PC-9 (cell line): ENCODE data around the gene SERTM1. TPM values are rescaled to one million over a fixed set of nuclear protein-coding genes. Genes with fewer than 3 reads are reported as not detected.

Experiments
- BruUV-seq: library from RNA; stranded (reverse); fragments of 400-500 nt; replicated peaks from 2 replicates; lab custom pipeline; 2021; lab: Mats Ljungman, UMichigan
- CTCF ChIA-PET: fragments of 300-600 bp; sonication (Branson Sonifier 250); formaldehyde crosslinking; loops from one replicate; lab custom pipeline; 2022; ENCODE audit warnings: antibody characterized with exemption; lab: Charles Lee
- POLR2A ChIA-PET: fragments of 300-600 bp; sonication (Branson Sonifier 250); formaldehyde crosslinking; loops from one replicate; lab custom pipeline; 2022; ENCODE audit warnings: antibody characterized with exemption; ENCODE audit not compliant: unreplicated experiment; lab: Charles Lee
- DNase-seq, 2 experiments: peaks; one replicate each; pipeline versions ENCODE4 v3.0.0 to v3.0.0-alpha.2; 2015 to 2022; ENCODE audit warnings: mixed read lengths in 1 of 2
- H2AFZ ChIP-seq: fragments of 200-600 bp; sonication (generic); 2 replicates; pipeline ENCODE4 v1.8.1; 2017; ENCODE audit warnings: antibody characterized with exemption
- H3F3A ChIP-seq: fragments of 200-600 bp; sonication (generic); 2 replicates; pipeline ENCODE4 v1.8.1; 2017; ENCODE audit warnings: antibody characterized with exemption, mild to moderate bottlenecking, low read depth; ENCODE audit not compliant: insufficient read depth
- H3K27ac ChIP-seq: fragments of 200-600 bp; sonication (generic); 2 replicates; pipeline ENCODE4 v1.6.1; 2016; ENCODE audit warnings: mixed run types
- H3K27me3 ChIP-seq: fragments of 200-600 bp; sonication (generic); 2 replicates; pipeline ENCODE4 v1.6.1; 2016; ENCODE audit warnings: low read depth, mixed run types; ENCODE audit not compliant: insufficient read depth
- H3K36me3 ChIP-seq: fragments of 200-600 bp; sonication (generic); 2 replicates; pipeline ENCODE4 v1.6.1; 2016; ENCODE audit warnings: low read depth, mixed run types
- H3K4me1 ChIP-seq: fragments of 200-600 bp; sonication (generic); replicated peaks from 2 replicates; pipeline ENCODE4 v1.6.1; 2016; ENCODE audit warnings: mixed run types; ENCODE audit not compliant: insufficient read depth
- H3K4me2 ChIP-seq: fragments of 200-600 bp; sonication (generic); 2 replicates; pipeline ENCODE4 v1.6.1; 2017; ENCODE audit warnings: mixed run types
- H3K4me3 ChIP-seq: fragments of 200-600 bp; sonication (generic); 2 replicates; pipeline ENCODE4 v1.6.1; 2016; ENCODE audit warnings: mixed run types
- H3K79me2 ChIP-seq: fragments of 200-600 bp; sonication (generic); 2 replicates; pipeline ENCODE4 v1.6.1; 2017; ENCODE audit warnings: low read depth, mixed run types
- H3K9me2 ChIP-seq: fragments of 200-600 bp; sonication (generic); 2 replicates; pipeline ENCODE4 v1.8.1; 2017; ENCODE audit warnings: mild to moderate bottlenecking; ENCODE audit not compliant: insufficient read depth
- H3K9me3 ChIP-seq: fragments of 200-600 bp; sonication (generic); 2 replicates; pipeline ENCODE4 v1.8.1; 2016; ENCODE audit warnings: low read depth; ENCODE audit not compliant: insufficient read depth
- H4K20me1 ChIP-seq: fragments of 200-600 bp; sonication (generic); 2 replicates; pipeline ENCODE4 v1.8.1; 2017; ENCODE audit not compliant: insufficient read depth
- EZH2 ChIP-seq: fragments of 200-600 bp; sonication (generic); IDR thresholded peaks from 2 replicates; pipeline ENCODE4 v1.8.0; 2017; ENCODE audit warnings: antibody characterized with exemption, low read depth
- intact Hi-C: fragments of 100-400 bp; cut with micrococcal nuclease; formaldehyde crosslinking; loops from one replicate; pipeline ENCODE4 v1.10.0; 2022; ENCODE audit not compliant: unreplicated experiment
- total RNA-seq: library from RNA; stranded (reverse); gene quantifications from 2 replicates; pipeline ENCODE4 v1.2.3, GENCODE V29; 2021
- TF ChIP-seq, protein P1 (sequence below): fragments of 200-600 bp; sonication (generic); conservative IDR thresholded peaks from 2 replicates; pipeline ENCODE4 v1.6.1; 2017; ENCODE audit warnings: mixed run types, antibody characterized with exemption, mild to moderate bottlenecking, moderate library complexity

Gene SERTM1
- total RNA-seq, 1 experiment from 2014 or later = not detected

DNA sequence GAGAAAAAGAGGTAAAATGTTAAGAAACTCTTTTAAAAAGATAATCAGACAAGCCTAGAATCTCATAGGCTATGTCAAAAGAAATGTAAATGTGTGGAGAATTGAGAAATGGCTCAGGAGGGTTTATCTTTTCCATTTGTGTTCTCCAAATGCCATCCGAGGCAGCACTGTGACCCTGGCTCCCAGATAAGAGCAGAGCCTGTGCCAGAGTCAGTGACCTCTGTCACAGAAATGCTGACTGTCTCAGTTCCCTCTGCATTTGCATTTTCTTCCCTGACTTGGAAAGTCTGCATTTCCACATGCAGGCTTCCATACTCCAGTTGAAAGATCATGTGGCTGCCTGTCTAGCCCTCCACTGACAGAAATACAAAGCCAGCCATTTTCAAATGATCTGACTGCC is 42.0 kb downstream of the SERTM1 start:
- no peaks in the 10 kb centered on the region for H3F3A ChIP-seq
- no peak for DNase-seq
- no peaks in the 10 kb centered on the region for H3K9me3 ChIP-seq
- no peaks in the 10 kb centered on the region for H3K4me1 ChIP-seq
- H4K20me1 ChIP-seq = no peaks in the 10 kb centered on the region
- H3K4me3 ChIP-seq = no peak overlapping the region
- CTCF ChIA-PET = no interaction called here
- POLR2A ChIA-PET = no interaction called here
- intact Hi-C loops = loop anchor here (10.0 kb wide), 1 partner anchor 141 kb away; no protein-coding TSS in a partner anchor
- BruUV-seq = no TSS peak
- H3K79me2 ChIP-seq = no peaks in the 10 kb centered on the region
- H3K4me2 ChIP-seq = no peak overlapping the region
- TF ChIP-seq EZH2 = no peak
- TF ChIP-seq, protein P1, sequence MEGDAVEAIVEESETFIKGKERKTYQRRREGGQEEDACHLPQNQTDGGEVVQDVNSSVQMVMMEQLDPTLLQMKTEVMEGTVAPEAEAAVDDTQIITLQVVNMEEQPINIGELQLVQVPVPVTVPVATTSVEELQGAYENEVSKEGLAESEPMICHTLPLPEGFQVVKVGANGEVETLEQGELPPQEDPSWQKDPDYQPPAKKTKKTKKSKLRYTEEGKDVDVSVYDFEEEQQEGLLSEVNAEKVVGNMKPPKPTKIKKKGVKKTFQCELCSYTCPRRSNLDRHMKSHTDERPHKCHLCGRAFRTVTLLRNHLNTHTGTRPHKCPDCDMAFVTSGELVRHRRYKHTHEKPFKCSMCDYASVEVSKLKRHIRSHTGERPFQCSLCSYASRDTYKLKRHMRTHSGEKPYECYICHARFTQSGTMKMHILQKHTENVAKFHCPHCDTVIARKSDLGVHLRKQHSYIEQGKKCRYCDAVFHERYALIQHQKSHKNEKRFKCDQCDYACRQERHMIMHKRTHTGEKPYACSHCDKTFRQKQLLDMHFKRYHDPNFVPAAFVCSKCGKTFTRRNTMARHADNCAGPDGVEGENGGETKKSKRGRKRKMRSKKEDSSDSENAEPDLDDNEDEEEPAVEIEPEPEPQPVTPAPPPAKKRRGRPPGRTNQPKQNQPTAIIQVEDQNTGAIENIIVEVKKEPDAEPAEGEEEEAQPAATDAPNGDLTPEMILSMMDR = no peak
- no peaks in the 10 kb centered on the region for H3K36me3 ChIP-seq
- no peaks in the 10 kb centered on the region; the same call in 1 of the 2 replicates for H3K9me2 ChIP-seq
- H2AFZ ChIP-seq = no peak overlapping the region
- H3K27ac ChIP-seq = no peak overlapping the region
- no peaks in the 10 kb centered on the region for H3K27me3 ChIP-seq

DNA sequence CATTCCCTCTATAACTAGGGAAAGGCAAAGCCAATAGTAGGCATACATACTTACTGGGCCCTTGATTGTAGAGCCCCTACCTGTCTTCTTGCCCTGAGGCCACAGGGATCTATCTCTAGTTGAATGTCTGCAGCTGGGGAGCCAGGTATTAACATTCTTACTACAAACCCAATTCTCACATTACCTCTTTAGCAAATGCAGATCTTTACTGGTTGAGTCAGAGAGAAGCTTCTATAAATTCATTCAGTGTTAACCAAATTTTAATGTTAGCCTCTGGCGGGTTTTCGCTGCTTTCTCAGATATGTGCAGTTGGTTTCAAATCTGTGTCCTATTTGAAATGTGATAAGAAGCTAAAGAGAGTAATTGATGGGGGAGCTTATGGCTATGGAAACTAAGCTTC is 43.2 kb downstream of the SERTM1 start:
- ChIA-PET POLR2A (no interaction called here), CTCF (no interaction called here)
- H2AFZ ChIP-seq = no peak overlapping the region
- no peak overlapping the region for H3K4me3 ChIP-seq
- DNase-seq = no peak
- H3K27me3 ChIP-seq = no peaks in the 10 kb centered on the region
- H3F3A ChIP-seq = no peaks in the 10 kb centered on the region
- no peak overlapping the region for H3K4me2 ChIP-seq
- H3K9me3 ChIP-seq = no peaks in the 10 kb centered on the region
- H4K20me1 ChIP-seq = no peaks in the 10 kb centered on the region
- intact Hi-C loops = loop anchor here (10.0 kb wide), 1 partner anchor 142 kb away; no protein-coding TSS in a partner anchor
- H3K4me1 ChIP-seq = no peaks in the 10 kb centered on the region
- H3K79me2 ChIP-seq = no peaks in the 10 kb centered on the region
- no peaks in the 10 kb centered on the region for H3K36me3 ChIP-seq
- TF ChIP-seq, protein P1 = no peak
- TF ChIP-seq EZH2 = no peak
- BruUV-seq = no TSS peak
- no peaks in the 10 kb centered on the region; the same call in 1 of the 2 replicates for H3K9me2 ChIP-seq
- no peak overlapping the region for H3K27ac ChIP-seq

- intact Hi-C loops = loop anchor here (10.0 kb wide), 1 partner anchor 143 kb away; no protein-coding TSS in a partner anchor
- Histone ChIP-seq H3K36me3 (no peaks in the 10 kb centered on the region), H3K9me3 (no peaks in the 10 kb centered on the region), H4K20me1 (no peaks in the 10 kb centered on the region), H3F3A (no peaks in the 10 kb centered on the region), H3K27me3 (no peaks in the 10 kb centered on the region), H3K27ac (no peak overlapping the region), H2AFZ (peak overlapping the region; percentile 70), H3K79me2 (no peaks in the 10 kb centered on the region), H3K4me1 (no peaks in the 10 kb centered on the region), H3K4me3 (no peak overlapping the region), H3K4me2 (no peak overlapping the region), H3K9me2 (no peaks in the 10 kb centered on the region; the same call in 1 of the 2 replicates)
- TF ChIP-seq, protein P1 = no peak
- TF ChIP-seq EZH2 = no peak
- POLR2A ChIA-PET = no interaction called here
- CTCF ChIA-PET = no interaction called here
- no peak for DNase-seq
- no TSS peak for BruUV-seq
Observed at GRCh38 chr13:36717966-36718545, 44.2 kb downstream of the SERTM1 start.
